SK-N-SH treated with all-trans-retinoic acid at 6 μM for 48 hours (cell line): Measurements from ENCODE around the gene USF3.
A peak's percentile ranks its signal among the peaks of the same experiment; 100 is the strongest.

Source experiments
- ATAC-seq: fragments of 200-7000 bp; cut with Tn5 transposase; 3 replicates; pipeline ENCODE4 v1.9.1; 2020; ENCODE audit warnings: mild to moderate bottlenecking, moderate library complexity
- ARNTL ChIP-seq: fragments of 450-650 bp; formaldehyde crosslinking; IDR thresholded peaks from 2 replicates; pipeline ENCODE4 v1.5.0; 2020; ENCODE audit warnings: low read depth, mild to moderate bottlenecking, moderate library complexity, borderline replicate concordance
- CSDC2 ChIP-seq: fragments of 250-450 bp; sonication (Bioruptor Pico); IDR thresholded peaks from 2 replicates; pipeline ENCODE4 v1.5.0; 2020; ENCODE audit warnings: mild to moderate bottlenecking, moderate library complexity
- ESRRG ChIP-seq: fragments of 250-450 bp; sonication (Bioruptor Pico); IDR thresholded peaks from 2 replicates; pipeline ENCODE4 v1.6.1; 2021; ENCODE audit warnings: mild to moderate bottlenecking
- GLIS3 ChIP-seq: fragments of 250-450 bp; sonication (Bioruptor Pico); IDR thresholded peaks from 2 replicates; pipeline ENCODE4 v1.5.0; 2020; ENCODE audit warnings: mild to moderate bottlenecking, moderate library complexity
- OSR1 ChIP-seq: fragments of 250-450 bp; sonication (Bioruptor Pico); IDR thresholded peaks from 2 replicates; pipeline ENCODE4 v1.8.0; 2022; ENCODE audit warnings: moderate library complexity, mild to moderate bottlenecking, inconsistent platforms
- RARB ChIP-seq: fragments of 250-450 bp; sonication (Bioruptor Pico); IDR thresholded peaks from 2 replicates; pipeline ENCODE4 v1.8.0; 2021; ENCODE audit warnings: mild to moderate bottlenecking, moderate library complexity
- SNAI2 ChIP-seq: fragments of 250-450 bp; sonication (Bioruptor Pico); IDR thresholded peaks from 2 replicates; pipeline ENCODE4 v1.5.0; 2020; ENCODE audit warnings: mild to moderate bottlenecking, moderate library complexity
- TCF4 ChIP-seq: fragments of 250-450 bp; sonication (Bioruptor Pico); IDR thresholded peaks from 2 replicates; pipeline ENCODE4 v1.8.0; 2021; ENCODE audit warnings: mild to moderate bottlenecking, moderate library complexity, borderline replicate concordance
- TOX ChIP-seq: fragments of 250-450 bp; sonication (Bioruptor Pico); IDR thresholded peaks from 2 replicates; pipeline ENCODE4 v1.8.0; 2021; ENCODE audit warnings: mild to moderate bottlenecking, moderate library complexity, borderline replicate concordance
- ZC3H10 ChIP-seq: fragments of 250-450 bp; sonication (Bioruptor Pico); IDR thresholded peaks from 2 replicates; pipeline ENCODE4 v1.5.1; 2021; ENCODE audit warnings: mild to moderate bottlenecking, moderate library complexity
- ZFP3 ChIP-seq: fragments of 250-450 bp; sonication (Bioruptor Pico); IDR thresholded peaks from 2 replicates; pipeline ENCODE4 v1.5.0; 2020; ENCODE audit warnings: mild to moderate bottlenecking, moderate library complexity
- ZFP30 ChIP-seq: fragments of 450-650 bp; formaldehyde crosslinking; IDR thresholded peaks from 2 replicates; pipeline ENCODE4 v1.5.0; 2022; ENCODE audit warnings: mild to moderate bottlenecking, moderate library complexity
- ZNF565 ChIP-seq: fragments of 450-650 bp; formaldehyde crosslinking; conservative IDR thresholded peaks from 2 replicates; pipeline ENCODE4 v1.5.0; 2020; ENCODE audit warnings: low read depth, mild to moderate bottlenecking, moderate library complexity
- ZNF70 ChIP-seq: fragments of 450-650 bp; formaldehyde crosslinking; IDR thresholded peaks from 2 replicates; pipeline ENCODE4 v1.5.0; 2020; ENCODE audit warnings: mild to moderate bottlenecking, moderate library complexity
- TF ChIP-seq, protein P1 (sequence below): fragments of 250-450 bp; sonication (Bioruptor Pico); IDR thresholded peaks from 2 replicates; pipeline ENCODE4 v1.8.0; 2021; ENCODE audit warnings: low read depth, mild to moderate bottlenecking, moderate library complexity, borderline replicate concordance
- TF ChIP-seq, protein P2 (sequence below): fragments of 250-450 bp; sonication (Bioruptor Pico); IDR thresholded peaks from 2 replicates; pipeline ENCODE4 v1.5.1; 2021; ENCODE audit warnings: mild to moderate bottlenecking, moderate library complexity
- TF ChIP-seq, protein P3 (sequence below): fragments of 250-450 bp; sonication (Bioruptor Pico); IDR thresholded peaks from 2 replicates; pipeline ENCODE4 v1.8.0; 2020; ENCODE audit warnings: mild to moderate bottlenecking, moderate library complexity, borderline replicate concordance

Gene USF3

DNA sequence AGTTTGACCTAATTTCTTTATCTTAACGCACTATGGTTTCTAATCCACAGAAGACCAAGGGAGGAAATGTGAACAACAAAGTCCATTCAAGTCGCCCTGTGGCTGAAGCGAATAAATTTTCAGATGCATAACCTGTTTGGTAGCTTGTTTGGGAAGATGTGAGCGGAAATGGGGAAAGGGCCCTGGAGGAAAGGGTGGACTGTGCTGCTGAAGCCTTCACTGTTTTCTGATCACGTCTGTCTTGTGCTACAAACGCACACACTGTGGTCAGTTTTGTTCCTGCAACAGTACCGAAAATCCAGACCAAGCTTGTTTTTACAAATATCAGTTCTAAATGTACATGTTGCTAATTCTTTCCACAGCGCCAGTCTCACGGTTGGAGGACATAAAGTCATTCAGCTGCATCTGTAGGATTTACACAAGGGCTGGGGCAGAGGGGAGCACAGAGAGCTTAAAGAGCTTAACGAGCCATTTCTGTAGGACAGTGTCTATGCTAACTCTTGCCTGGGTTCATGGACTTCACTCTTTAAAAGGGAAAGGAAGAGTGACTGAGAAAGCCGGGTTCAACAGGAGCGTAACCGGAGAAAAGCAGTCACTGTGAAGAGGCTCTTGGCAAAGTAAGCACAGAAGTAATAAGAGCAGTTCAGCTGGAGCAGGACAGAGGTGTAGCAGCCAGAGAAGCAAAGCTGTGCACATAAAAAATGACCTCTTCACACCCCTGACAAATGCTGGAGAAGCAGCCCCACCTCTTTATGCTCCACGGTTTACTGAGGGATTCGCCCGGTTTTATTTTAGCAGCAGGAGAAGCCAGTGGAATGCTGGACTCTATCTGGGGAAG is 66.6 kb downstream of the USF3 start (continued):
- TF ChIP-seq TOX (CRISPR knock-in tag) (no peak), RARB (no peak), ZFP30 (CRISPR knock-in tag) (no peak)

DNA sequence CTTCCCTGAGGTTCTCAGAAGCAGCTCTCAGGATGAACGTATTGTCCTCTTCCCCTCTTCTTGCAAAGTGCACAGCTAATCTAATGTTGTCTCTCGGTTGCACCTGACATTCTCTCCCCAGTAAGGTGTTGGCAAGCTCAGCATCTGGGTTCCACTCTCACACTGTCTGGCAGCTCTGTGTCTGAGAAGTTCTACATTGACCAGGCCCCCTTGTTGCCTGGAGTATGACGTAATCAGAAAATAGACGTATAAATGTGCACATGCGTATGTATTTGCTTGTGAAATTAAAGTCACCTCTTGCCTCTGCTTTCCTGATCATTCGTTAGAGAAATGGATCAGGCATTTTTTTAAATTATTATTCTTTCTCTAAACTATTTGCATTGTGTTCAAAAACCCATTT is 67.7 kb downstream of the USF3 start:
- no peak for ATAC-seq
- TF ChIP-seq, protein P1, sequence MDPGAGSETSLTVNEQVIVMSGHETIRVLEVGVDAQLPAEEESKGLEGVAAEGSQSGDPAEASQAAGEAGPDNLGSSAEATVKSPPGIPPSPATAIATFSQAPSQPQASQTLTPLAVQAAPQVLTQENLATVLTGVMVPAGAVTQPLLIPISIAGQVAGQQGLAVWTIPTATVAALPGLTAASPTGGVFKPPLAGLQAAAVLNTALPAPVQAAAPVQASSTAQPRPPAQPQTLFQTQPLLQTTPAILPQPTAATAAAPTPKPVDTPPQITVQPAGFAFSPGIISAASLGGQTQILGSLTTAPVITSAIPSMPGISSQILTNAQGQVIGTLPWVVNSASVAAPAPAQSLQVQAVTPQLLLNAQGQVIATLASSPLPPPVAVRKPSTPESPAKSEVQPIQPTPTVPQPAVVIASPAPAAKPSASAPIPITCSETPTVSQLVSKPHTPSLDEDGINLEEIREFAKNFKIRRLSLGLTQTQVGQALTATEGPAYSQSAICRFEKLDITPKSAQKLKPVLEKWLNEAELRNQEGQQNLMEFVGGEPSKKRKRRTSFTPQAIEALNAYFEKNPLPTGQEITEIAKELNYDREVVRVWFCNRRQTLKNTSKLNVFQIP (CRISPR knock-in tag), result no peak
- TF ChIP-seq, protein P2, sequence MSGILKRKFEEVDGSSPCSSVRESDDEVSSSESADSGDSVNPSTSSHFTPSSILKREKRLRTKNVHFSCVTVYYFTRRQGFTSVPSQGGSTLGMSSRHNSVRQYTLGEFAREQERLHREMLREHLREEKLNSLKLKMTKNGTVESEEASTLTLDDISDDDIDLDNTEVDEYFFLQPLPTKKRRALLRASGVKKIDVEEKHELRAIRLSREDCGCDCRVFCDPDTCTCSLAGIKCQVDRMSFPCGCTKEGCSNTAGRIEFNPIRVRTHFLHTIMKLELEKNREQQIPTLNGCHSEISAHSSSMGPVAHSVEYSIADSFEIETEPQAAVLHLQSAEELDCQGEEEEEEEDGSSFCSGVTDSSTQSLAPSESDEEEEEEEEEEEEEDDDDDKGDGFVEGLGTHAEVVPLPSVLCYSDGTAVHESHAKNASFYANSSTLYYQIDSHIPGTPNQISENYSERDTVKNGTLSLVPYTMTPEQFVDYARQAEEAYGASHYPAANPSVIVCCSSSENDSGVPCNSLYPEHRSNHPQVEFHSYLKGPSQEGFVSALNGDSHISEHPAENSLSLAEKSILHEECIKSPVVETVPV (CRISPR knock-in tag), result no peak
- TF ChIP-seq RARB (no peak), ARNTL (CRISPR knock-in tag) (no peak), GLIS3 (CRISPR knock-in tag) (no peak), CSDC2 (no peak), ZFP3 (no peak), ZC3H10 (CRISPR knock-in tag) (no peak), ZFP30 (CRISPR knock-in tag) (no peak), SNAI2 (CRISPR knock-in tag) (no peak), TOX (CRISPR knock-in tag) (no peak), TCF4 (CRISPR knock-in tag) (no peak), ESRRG (CRISPR knock-in tag) (no peak)
- TF ChIP-seq, protein P3, sequence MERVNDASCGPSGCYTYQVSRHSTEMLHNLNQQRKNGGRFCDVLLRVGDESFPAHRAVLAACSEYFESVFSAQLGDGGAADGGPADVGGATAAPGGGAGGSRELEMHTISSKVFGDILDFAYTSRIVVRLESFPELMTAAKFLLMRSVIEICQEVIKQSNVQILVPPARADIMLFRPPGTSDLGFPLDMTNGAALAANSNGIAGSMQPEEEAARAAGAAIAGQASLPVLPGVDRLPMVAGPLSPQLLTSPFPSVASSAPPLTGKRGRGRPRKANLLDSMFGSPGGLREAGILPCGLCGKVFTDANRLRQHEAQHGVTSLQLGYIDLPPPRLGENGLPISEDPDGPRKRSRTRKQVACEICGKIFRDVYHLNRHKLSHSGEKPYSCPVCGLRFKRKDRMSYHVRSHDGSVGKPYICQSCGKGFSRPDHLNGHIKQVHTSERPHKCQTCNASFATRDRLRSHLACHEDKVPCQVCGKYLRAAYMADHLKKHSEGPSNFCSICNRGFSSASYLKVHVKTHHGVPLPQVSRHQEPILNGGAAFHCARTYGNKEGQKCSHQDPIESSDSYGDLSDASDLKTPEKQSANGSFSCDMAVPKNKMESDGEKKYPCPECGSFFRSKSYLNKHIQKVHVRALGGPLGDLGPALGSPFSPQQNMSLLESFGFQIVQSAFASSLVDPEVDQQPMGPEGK (CRISPR knock-in tag), result no peak

DNA sequence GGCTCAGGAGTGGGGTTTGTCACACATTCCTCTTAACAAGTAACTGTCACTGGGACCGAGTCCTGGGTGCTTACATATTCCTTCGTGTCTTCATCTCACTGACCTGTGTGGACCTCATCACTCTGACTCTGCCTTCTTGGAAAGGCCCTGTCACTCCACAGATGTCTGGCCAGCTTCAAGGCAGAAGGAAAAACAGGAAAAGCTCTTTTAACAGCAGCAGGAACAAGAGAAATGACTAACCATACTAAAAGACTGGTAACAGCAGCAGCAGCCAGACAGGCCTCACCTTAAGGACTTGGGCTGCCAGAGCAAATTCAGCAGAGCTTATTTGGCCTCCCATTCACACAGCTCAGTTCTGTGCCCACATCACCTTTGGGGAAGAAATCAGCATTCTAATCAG is 68.1 kb downstream of the USF3 start:
- no peak for ATAC-seq
- TF ChIP-seq ARNTL (CRISPR knock-in tag), result no peak
- TF ChIP-seq, protein P2 (CRISPR knock-in tag), result no peak
- TF ChIP-seq ZC3H10 (CRISPR knock-in tag), result no peak
- TF ChIP-seq GLIS3 (CRISPR knock-in tag), result no peak
- TF ChIP-seq SNAI2 (CRISPR knock-in tag), result no peak
- TF ChIP-seq, protein P1 (CRISPR knock-in tag), result no peak
- no peak for TF ChIP-seq ZNF70
- TF ChIP-seq, all 23 proteins: peak for 0

DNA sequence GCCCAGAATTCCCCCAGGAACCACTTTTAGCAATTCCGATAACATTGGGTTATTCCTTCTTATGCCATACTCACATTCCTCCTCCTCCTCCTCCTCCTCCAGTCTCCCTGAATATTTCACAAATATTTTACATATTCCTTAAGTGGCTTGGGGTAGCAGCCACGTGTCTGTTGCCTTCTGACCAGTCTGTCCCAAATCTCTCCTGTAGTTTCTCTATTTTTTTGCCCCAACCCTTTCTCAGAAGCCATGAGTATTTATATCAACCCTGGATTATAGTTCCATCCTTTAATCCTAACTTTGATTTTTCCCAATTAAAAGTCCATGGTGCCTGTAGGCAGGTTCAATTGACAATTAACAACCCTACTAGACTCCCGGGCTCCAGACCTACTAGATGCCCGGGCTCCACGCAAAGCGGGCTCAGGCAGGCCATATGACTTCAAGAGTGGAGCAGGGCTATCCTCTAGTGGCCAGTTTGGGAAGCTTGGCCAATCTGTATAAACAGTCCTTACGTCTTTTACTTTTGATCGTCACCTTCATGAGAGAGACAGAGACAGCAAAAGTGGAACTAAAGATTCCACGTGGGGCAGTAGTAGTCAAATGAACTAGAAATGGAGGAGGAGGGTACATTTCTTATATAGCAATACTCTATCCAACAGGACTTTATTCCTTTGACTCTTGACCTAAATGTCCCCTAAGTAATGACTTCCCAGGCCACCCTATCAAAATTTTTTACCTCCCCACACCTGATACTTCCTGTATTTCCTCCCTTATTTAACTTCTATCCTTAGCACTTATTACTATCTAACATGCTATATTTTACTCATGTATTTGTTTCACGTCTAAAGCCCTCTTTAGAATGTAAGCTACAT is 69.7 kb downstream of the USF3 start:
- TF ChIP-seq GLIS3 (CRISPR knock-in tag) (no peak), ZNF565 (CRISPR knock-in tag) (no peak), OSR1 (CRISPR knock-in tag) (no peak), RARB (no peak)
- peak; percentile 97 for ATAC-seq
